Measurements from ENCODE around the gene SPINK8.

GRCh38 chr3:48278884-48279559 lies 54.4 kb downstream of the SPINK8 start:
- TF ChIP-seq HDAC6 (IDR thresholded peaks at IDR 0.05; ENCODE audit: low read depth, low read length) (no peak), CBX5 (IDR thresholded peaks at IDR 0.05; ENCODE audit: low read depth, low read length) (no peak), CTCF (IDR thresholded peaks at IDR 0.05; ENCODE audit: control extremely low read depth in 1 of 3, insufficient read depth in 1 of 3, low read depth in 1 of 3, low read length in 3 of 3) (no peak), MAX (IDR thresholded peaks at IDR 0.05) (no peak), SIN3A (conservative IDR thresholded peaks at IDR 0.05 in 1 of 2, IDR thresholded peaks at IDR 0.05 in 1 of 2; ENCODE audit: low read depth in 1 of 2, low read length in 2 of 2) (0 out of 4 replicates have a peak, but pooled peaks of 1 of the 2 experiments have one; percentile 27), USF2 (IDR thresholded peaks at IDR 0.05; ENCODE audit: low read length) (no peak), CREB1 (IDR thresholded peaks at IDR 0.05) (no peak), RAD21 (IDR thresholded peaks at IDR 0.05 in 1 of 2, conservative IDR thresholded peaks at IDR 0.05 in 1 of 2; ENCODE audit: low read depth in 2 of 2, low read length in 2 of 2) (no peak), ATF2 (IDR thresholded peaks at IDR 0.05; ENCODE audit: low read length) (no peak), POLR2A (IDR thresholded peaks at IDR 0.05; ENCODE audit: control extremely low read depth in 1 of 2, low read depth in 2 of 2, low read length in 2 of 2) (peak in 1 of 2 experiments; percentile 56; a peak in 2 of 3 replicates), JUND (IDR thresholded peaks at IDR 0.05; ENCODE audit: low read length) (no peak), ATF3 (IDR thresholded peaks at IDR 0.05; ENCODE audit: insufficient read depth, low read depth, low read length) (no peak)
